Neuron (in vitro differentiated cells): ENCODE data around the gene CREB3L2.
"Not testable (repeated sequence)": the region's sequence is repeated elsewhere in the genome, so short reads cannot be mapped to it uniquely, and the experiment has no call there.

Experiments
- H2AFZ ChIP-seq: one replicate; pipeline ENCODE4 v1.6.1; 2013; ENCODE audit warnings: low read depth, mild to moderate bottlenecking, inconsistent platforms, low read length, moderate library complexity
- H3K27me3 ChIP-seq: one replicate; pipeline ENCODE4 v1.6.1; 2013; ENCODE audit warnings: low read length; ENCODE audit not compliant: insufficient read depth
- H3K36me3 ChIP-seq: one replicate; pipeline ENCODE4 v1.6.1; 2013; ENCODE audit warnings: low read length; ENCODE audit not compliant: insufficient read depth
- H3K4me1 ChIP-seq: one replicate; pipeline ENCODE4 v1.6.1; 2013; ENCODE audit warnings: low read length; ENCODE audit not compliant: insufficient read depth
- H3K4me3 ChIP-seq: 2 replicates; pipeline ENCODE4 v1.5.1; 2013; ENCODE audit warnings: mild to moderate bottlenecking, low read length, moderate library complexity
- H3K9me3 ChIP-seq: one replicate; pipeline ENCODE4 v1.6.1; 2013; ENCODE audit warnings: low read length

CREB3L2 gene

DNA sequence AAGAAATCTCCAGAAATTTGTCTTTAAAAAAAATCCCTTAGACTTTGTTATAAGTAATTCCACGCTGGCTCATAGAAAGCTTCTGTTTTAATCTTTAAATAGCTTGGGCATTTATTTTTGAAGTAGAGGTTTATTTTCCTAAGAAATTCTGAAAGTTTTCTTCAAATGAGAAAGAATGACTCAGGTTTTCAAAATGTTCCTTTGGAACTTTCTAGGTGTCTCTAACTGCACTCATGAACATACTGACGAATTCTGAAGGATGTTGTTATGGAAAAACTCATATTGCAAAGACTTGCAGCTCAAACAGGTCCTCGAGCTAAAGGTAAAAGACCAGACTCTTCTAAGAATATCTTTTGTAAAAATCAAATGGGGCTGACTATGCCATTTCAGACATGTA, 165.8 kb downstream of the CREB3L2 start:
- Histone ChIP-seq H3K4me3 (no peak overlapping the region), H2AFZ (no peak overlapping the region), H3K9me3 (peaks cover 18% of the 10 kb centered on the region), H3K4me1 (peaks cover 28% of the 10 kb centered on the region), H3K27me3 (no peaks in the 10 kb centered on the region), H3K36me3 (no peaks in the 10 kb centered on the region)

DNA sequence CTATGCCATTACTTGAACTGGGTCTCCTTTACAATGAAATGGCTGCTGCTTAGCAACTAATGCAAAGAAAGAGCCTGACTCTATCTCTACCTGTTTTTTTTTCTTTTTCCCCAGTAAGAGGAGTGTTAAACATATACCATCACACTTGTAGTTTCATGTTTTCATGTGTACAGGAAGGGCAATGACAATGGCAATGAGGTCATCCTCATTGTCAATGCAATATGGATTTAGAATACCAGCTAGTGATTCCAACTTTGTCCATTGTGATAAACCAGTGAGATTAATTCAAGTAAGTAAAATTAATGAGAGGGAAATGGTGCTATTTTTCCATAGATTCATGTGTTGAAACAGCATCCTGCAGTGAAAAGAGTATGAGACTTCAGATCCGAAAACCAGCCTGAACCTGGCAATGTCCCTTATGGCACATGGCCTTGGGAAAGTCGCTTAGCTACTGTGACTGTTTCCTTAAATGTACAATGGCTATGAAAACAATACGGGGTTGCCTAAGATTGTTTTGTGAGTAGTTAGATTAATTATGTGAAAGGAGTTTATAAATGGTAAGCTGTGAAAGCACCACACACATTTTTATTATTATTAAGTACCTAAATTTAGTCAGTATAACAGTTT, 166.3 kb downstream of the CREB3L2 start:
- no peak overlapping the region for H3K4me3 ChIP-seq
- no peaks in the 10 kb centered on the region for H3K27me3 ChIP-seq
- peaks cover 26% of the 10 kb centered on the region for H3K4me1 ChIP-seq
- H2AFZ ChIP-seq: no peak overlapping the region
- no peaks in the 10 kb centered on the region for H3K36me3 ChIP-seq
- H3K9me3 ChIP-seq: peaks cover 18% of the 10 kb centered on the region

DNA sequence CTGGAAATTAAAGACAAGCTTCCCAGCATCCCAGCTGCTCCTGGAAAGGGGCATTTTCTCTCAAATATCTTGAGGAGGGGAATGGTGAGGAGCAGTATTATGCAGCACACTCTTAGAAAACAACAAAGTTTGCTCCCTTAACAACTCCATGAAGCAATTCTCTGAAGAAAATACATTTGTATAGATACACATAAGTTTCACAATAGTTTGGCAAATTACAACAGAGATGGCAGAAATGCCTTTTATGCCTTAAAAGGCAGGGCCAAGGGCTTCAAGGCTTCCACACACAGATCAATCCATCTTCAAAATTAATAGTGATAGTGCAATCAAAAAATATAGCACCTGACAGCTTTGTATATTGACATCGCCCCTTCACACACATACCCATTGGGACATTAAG, 167.3 kb downstream of the CREB3L2 start:
- Histone ChIP-seq H3K4me1 (peaks cover 16% of the 10 kb centered on the region), H3K4me3 (no peak overlapping the region), H3K36me3 (no peaks in the 10 kb centered on the region), H2AFZ (no peak overlapping the region), H3K27me3 (no peaks in the 10 kb centered on the region), H3K9me3 (peaks cover 18% of the 10 kb centered on the region)

DNA sequence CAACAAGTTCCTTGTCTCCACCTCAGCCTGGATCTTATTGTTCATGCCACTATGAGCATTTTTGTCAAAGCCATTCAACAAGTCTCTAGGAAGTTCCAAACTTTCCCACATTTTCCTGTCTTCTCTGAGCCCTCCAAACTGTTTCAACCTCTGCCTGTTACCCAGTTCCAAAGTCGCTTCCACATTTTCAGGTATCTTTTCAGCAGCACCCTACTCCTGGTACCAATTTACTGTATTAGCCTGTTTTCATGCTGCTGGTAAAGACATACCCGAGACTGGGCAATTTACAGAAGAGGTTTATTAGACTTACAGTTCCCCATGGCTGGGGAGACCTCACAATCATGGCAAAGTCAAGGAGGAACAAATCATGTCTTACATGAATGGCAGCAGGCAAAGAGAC, 168.9 kb downstream of the CREB3L2 start:
- not testable (repeated sequence) for H3K36me3 ChIP-seq, H2AFZ ChIP-seq, H3K4me3 ChIP-seq, H3K27me3 ChIP-seq, H3K4me1 ChIP-seq
- peaks cover 18% of the 10 kb centered on the region for H3K9me3 ChIP-seq

DNA sequence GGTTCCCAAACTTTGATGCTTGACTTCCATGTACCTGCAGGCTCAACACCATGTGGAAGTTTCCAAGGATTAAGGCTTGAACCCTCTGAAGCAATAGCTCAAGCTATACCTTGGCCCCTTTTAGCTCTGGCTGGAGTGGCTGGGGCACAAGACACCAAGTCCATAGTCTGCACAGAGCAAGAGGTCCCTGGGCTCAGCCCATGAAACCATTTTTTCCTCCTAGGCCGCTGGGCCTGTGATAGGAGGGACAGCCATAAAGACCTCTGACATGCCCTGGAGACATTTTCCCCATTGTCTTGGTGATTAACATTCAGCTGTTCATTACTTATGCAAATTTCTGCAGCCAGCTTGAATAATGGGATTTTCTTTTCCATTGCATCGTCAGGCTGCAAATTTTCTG, 169.5 kb downstream of the CREB3L2 start:
- no peaks in the 10 kb centered on the region for H3K4me1 ChIP-seq
- H3K4me3 ChIP-seq: no peak overlapping the region
- H3K9me3 ChIP-seq: peaks cover 18% of the 10 kb centered on the region
- H2AFZ ChIP-seq: no peak overlapping the region
- H3K36me3 ChIP-seq: no peaks in the 10 kb centered on the region
- no peaks in the 10 kb centered on the region for H3K27me3 ChIP-seq

DNA sequence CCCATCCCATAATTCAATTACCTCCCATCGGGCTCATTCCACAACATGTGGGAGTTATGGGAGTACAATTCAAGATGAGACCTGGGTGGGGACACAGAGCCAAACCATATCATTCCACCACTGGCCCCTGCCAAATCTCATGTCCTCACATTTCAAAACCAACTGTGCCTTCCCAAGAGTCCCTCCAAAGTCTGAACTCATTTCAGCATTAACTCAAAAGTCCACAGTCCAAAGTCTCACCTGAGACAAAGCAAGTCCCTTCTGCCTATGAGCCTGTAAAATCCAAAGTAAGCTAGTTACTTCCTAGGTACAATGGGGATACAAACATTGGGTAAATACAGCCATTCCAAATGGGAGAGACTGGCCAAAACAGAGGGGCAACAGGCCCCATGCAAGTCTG, 170.3 kb downstream of the CREB3L2 start:
- not testable (repeated sequence) for H2AFZ ChIP-seq, H3K4me3 ChIP-seq, H3K36me3 ChIP-seq, H3K4me1 ChIP-seq, H3K27me3 ChIP-seq
- H3K9me3 ChIP-seq: peaks cover 18% of the 10 kb centered on the region

DNA sequence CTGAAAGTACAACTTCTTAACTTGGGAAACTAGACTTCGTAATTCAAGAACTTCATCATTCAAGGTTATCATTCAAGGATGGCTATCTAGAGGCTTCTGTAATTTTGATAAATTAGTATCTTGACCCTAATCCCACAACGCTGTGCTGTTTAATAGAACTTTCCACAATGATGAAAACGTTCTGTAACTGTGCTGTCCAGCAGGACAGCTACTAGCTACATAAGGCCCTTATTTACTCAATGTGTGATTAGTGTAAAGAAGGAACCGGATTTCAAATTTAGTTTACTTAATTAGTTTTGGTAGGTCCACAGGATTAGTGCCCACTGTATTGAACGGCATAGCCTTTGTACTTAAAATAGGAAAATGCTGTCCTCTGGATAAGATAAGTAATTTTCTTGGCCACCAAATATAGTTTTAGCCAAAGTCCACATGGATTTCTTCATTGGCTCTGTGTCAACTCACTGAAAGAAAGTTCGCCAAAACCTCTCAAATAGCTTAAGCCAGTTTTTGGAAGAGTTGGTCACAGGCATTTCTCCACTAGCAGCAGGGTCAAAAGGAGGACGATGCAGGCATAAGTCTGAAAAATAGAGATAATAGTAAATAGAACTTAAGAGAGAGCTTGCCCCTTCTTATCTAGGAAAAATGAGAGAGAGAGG, 172.4 kb downstream of the CREB3L2 start:
- Histone ChIP-seq H3K4me1 (no peaks in the 10 kb centered on the region), H3K27me3 (no peaks in the 10 kb centered on the region), H3K36me3 (no peaks in the 10 kb centered on the region), H3K9me3 (peaks cover 18% of the 10 kb centered on the region), H2AFZ (no peak overlapping the region), H3K4me3 (no peak overlapping the region)

DNA sequence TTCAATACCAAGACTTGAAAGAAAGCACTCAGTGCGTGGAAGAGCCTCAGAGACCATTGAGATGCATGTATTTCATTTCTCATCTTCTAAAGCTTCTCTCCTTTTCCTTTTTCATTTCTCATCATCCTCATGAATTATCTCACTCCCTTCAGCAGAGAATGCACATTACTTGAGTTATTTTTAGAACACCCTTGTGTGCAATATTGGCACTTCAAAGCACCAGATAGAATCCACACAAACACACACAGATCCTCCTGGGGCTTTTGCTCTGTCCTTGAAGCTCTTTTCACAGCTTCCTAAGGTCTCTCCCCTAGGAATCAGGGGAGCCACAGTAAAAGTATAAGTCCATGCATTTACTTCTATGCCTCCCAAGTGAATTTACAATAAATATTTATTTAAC, 173.4 kb downstream of the CREB3L2 start:
- no peak overlapping the region for H3K4me3 ChIP-seq
- peaks cover 16% of the 10 kb centered on the region for H3K9me3 ChIP-seq
- no peak overlapping the region for H2AFZ ChIP-seq
- H3K4me1 ChIP-seq: no peaks in the 10 kb centered on the region
- no peaks in the 10 kb centered on the region for H3K27me3 ChIP-seq
- no peaks in the 10 kb centered on the region for H3K36me3 ChIP-seq

DNA sequence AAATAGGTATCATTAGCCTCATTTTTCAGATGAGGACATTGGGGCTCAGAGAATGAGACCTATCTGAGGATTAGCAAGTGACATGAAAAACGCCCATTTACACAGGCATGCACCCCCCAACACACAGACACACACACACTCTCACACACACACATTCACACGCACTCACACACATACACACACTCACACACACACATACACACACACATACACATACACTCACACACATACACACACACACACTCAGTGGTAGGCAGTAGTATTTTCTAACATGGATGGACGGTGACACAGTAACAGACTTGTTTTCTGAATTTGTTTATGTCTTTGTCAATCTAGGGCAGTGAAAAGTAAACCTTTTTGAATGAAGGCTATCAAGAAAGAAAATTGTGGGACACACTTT, 176.4 kb downstream of the CREB3L2 start:
- Histone ChIP-seq H3K36me3 (no peaks in the 10 kb centered on the region), H3K9me3 (no peaks in the 10 kb centered on the region), H3K4me1 (peaks cover 13% of the 10 kb centered on the region), H3K4me3 (no peak overlapping the region), H2AFZ (no peak overlapping the region), H3K27me3 (no peaks in the 10 kb centered on the region)
